GM12873 (cell line): ENCODE measurements around the gene RGS6.

Source experiments
- TF ChIP-seq, protein P1 (sequence below): IDR thresholded peaks from 2 replicates; pipeline ENCODE4 v1.5.1; 2012; ENCODE audit warnings: low read depth, mild to moderate bottlenecking, moderate library complexity, low read length, control low read depth; ENCODE audit not compliant: insufficient read depth; ENCODE audit errors: missing control alignments

The RGS6 gene

DNA sequence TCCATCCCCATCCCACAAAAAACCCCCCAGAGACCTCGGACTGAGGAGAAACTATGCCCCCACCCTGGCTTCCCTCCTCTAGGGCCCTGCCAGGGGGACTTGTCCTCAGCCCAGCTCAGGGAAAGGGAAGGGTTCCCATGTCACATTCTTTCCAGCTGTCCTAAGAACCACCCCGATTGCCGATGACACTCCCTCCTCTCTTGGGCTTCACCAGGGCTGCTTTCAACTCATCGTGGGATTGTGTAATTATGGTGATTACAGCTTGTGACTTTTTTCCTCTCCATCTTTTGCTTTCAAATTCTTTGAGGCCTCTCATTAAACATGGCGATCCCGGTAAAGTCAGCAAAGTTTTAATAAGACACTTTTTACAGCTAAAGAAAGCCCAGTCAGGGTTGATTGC, 617.6 kb downstream of the RGS6 start:
- TF ChIP-seq, protein P1, sequence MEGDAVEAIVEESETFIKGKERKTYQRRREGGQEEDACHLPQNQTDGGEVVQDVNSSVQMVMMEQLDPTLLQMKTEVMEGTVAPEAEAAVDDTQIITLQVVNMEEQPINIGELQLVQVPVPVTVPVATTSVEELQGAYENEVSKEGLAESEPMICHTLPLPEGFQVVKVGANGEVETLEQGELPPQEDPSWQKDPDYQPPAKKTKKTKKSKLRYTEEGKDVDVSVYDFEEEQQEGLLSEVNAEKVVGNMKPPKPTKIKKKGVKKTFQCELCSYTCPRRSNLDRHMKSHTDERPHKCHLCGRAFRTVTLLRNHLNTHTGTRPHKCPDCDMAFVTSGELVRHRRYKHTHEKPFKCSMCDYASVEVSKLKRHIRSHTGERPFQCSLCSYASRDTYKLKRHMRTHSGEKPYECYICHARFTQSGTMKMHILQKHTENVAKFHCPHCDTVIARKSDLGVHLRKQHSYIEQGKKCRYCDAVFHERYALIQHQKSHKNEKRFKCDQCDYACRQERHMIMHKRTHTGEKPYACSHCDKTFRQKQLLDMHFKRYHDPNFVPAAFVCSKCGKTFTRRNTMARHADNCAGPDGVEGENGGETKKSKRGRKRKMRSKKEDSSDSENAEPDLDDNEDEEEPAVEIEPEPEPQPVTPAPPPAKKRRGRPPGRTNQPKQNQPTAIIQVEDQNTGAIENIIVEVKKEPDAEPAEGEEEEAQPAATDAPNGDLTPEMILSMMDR: no peak

DNA sequence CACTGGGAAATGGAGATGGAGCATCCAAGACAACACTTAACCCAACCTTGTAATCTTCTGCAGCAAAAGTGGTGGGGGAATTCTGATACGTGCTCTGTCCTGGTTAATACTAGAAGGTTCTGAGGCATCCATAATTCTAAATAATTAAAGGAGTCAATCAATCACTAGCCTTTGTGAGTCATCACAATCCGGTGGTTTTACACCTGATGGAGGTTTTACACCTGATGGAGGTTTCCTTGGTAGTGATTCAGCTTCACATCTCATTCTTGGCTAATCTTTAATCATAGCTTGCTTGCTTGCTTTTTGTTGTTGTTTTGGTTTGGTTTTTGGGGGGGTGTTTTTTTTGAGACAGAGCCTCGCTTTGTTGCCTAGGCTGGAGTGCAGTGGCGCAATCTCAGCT, 618.3 kb downstream of the RGS6 start:
- TF ChIP-seq, protein P1: no peak

DNA sequence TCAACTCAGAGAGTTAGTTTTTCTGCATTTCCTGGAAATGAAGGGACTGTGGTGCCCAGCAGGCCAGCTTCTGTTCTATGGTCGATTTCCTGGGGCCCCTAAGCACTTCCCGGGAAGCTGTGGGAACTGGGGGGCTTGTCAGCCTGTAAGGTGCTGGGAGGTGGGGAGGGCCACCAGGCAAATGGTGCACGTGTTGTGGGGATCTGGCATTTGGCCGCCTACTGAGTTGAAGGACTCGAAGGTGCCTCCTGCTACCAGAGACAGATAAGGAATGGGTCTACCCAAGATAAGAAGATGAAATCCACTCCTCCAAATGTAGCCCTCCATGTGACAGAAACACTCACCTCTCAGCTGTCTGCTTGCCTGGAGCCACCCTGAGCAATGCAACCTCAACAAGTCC, 620.0 kb downstream of the RGS6 start:
- TF ChIP-seq, protein P1: no peak

DNA sequence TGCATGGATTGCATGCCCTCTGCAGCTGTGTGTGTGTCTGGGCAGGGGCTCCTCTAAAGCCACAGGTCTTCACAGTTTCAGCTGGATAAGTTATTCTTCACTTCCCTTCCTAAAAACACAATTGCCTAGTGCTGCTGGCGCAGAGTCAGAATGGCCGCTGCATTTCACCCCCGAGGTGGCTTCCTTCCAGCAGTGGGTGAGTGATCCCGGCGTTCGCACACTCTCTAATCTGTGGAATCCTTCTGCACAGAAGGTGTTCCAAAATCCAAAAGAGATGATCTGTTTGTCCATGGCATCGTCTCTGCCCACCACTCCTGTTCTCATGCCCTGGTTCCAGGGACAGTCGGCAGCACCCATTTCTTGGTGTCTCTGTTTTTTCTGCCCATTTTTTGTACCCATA, 620.9 kb downstream of the RGS6 start:
- TF ChIP-seq, protein P1: no peak

DNA sequence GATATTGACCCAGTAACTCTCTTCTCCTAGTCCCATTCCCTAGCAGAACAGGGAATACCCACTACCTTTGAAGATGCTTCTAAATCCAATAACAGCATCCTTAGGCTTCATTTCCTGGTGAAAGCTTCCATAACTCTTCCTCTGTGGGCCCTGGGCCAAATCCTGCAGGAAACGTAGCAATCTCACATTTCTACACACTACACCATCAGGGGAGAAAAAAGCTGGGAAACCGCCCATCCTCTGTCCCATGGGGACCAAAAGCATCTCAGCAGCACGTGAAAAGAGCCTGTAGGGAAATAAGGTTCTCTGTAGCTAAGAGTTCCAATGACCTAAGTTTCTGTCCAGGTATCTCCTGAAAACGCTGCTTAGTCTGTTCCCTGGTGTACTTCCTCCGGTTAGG, 621.4 kb downstream of the RGS6 start:
- TF ChIP-seq, protein P1: no peak

DNA sequence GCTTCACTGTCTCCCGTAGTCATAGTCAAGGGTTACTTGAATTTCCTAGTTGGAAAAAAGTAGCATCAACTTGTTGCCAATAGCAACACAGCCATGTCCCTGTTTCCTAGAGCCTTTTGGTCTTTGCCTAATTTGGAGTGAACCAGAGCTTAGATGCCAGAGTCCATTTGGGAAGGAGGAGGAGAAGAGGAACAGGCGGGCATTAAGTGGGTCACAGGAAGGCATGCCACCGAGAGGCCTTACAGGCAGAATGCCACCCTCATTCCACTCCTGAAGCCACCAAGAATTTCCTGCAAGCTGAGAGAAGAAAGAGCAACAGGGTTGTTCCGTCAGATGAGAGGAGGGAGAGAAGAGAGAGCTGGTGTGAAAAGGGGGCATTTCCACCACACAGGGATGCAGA, 622.2 kb downstream of the RGS6 start:
- TF ChIP-seq, protein P1: no peak

DNA sequence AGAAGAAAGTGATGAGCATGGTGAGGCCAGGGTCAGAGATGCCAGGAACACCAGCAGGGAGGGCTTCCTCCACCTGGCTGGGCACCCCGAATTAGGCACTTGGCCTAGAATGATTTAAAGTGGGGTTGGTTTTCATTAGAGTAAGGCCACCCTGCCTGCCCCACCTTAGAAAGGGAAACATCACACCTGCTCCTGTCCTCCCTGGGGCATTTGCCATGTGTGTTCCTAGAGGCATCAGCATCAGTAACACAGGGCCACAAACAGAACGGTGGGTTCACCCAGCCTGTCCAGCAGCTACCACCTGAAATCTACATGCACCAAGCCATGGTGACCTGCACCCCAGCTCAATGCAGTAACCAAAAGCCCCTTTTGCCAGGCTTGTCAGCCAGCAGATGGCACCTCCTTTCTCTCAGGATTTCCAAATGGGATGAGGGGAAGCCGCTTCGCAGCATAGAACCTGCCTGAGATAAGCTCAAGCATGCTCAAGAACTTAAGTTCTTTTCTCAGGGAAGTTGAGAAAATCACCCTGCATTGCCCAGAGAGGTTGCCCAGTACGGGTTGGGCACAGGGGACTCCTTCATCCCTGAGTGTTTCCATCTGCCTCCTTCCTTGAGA, 622.9 kb downstream of the RGS6 start:
- TF ChIP-seq, protein P1: no peak
